ENCODE results near the gene AFM.

DNA sequence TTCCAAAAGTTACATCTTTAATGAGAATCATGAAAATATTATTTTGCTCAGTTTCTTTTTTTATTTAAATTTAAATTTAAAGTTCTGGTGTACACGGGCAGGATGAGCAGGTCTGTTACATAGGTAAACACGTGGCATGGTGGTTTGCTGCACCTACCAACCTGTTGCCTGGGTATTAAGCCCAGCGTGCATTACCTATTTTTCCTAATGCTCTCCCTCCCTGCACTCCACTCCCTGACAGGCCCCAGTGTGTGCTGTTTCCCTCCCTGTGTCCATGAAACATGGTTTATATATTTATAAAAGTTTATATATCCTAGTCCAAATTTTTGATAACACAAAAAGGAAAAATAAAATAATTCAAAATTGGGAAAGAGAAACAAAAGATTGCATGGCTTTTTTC lies 41.6 kb upstream of the AFM start:
- TF ChIP-seq, protein P1, sequence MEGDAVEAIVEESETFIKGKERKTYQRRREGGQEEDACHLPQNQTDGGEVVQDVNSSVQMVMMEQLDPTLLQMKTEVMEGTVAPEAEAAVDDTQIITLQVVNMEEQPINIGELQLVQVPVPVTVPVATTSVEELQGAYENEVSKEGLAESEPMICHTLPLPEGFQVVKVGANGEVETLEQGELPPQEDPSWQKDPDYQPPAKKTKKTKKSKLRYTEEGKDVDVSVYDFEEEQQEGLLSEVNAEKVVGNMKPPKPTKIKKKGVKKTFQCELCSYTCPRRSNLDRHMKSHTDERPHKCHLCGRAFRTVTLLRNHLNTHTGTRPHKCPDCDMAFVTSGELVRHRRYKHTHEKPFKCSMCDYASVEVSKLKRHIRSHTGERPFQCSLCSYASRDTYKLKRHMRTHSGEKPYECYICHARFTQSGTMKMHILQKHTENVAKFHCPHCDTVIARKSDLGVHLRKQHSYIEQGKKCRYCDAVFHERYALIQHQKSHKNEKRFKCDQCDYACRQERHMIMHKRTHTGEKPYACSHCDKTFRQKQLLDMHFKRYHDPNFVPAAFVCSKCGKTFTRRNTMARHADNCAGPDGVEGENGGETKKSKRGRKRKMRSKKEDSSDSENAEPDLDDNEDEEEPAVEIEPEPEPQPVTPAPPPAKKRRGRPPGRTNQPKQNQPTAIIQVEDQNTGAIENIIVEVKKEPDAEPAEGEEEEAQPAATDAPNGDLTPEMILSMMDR (conservative IDR thresholded peaks at IDR 0.05; ENCODE audit: low read length), result no peak
- no peak for TF ChIP-seq EZH2phosphoT487 (IDR thresholded peaks at IDR 0.05; ENCODE audit: borderline replicate concordance, low read depth, low read length)
